ENCODE measurements around the gene EPB41L1.

The EPB41L1 gene

DNA sequence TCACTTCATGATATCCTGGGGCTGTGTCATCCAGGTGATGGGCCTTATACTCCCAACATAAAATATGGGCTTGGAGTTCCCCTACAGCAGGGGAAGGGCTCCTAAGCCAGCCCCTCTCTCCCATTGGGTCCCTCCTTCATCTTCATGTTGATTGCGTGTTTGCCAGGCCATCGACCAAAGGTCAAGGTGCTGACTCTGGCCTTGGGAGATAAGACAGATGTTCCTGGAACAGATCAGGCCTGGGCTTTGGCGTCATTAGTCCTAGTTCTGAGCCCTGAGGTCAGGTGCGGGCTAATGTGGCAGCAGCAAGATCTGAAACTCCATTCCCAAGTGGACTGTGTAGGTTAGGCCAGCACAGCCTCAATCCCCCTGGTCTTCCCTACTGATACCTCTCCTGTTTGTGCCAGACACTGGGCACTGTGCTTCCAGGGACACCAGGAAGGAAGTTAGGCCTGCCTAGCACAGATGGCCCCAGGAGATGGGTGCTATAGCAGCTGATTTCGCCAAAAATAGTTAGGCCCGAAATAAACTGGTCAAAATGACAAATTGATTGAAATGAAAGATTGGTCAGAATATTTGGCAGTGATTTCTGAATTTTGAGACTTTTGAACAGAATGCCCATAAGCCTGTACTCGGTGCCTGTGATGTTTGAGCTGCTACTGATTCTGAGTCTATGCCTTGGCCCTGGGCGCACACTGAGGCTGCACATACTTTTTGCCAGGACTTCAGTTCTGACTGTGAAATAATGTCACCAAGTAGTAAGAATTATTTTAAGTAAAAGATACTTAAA, 28.8 kb downstream of the EPB41L1 start:
- in situ Hi-C loops (cut with HindIII; ENCODE audit: low sequenced_read_pairs), result no loop called here

- in situ Hi-C loops (cut with HindIII; ENCODE audit: low sequenced_read_pairs), result no loop called here
Observed at GRCh38 chr20:36184816-36185776, 30.6 kb downstream of the EPB41L1 start.

GRCh38 chr20:36193977-36194712, 39.6 kb downstream of the EPB41L1 start:
- in situ Hi-C loops (cut with HindIII; ENCODE audit: low sequenced_read_pairs), result no loop called here

DNA sequence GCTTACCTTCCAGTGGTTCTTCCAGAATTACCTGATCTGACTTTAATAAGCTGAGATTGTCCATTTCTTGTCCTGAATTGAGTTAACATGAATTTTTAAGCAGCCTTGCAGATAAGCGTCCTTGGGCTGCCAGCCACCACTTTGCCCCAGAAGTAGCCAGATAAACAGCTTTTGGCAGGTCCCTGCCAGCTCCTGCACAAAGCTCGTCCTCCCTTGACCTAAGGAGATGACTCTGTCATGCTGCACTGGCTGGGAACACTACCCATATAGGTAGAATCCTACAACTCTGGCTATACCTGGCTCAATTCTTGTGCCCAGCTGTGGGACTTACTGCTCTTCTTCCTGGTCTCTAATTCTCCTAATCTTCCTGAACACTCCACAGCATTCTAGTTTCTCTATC, 42.1 kb downstream of the EPB41L1 start:
- in situ Hi-C loops (cut with HindIII; ENCODE audit: low sequenced_read_pairs), result no loop called here

DNA sequence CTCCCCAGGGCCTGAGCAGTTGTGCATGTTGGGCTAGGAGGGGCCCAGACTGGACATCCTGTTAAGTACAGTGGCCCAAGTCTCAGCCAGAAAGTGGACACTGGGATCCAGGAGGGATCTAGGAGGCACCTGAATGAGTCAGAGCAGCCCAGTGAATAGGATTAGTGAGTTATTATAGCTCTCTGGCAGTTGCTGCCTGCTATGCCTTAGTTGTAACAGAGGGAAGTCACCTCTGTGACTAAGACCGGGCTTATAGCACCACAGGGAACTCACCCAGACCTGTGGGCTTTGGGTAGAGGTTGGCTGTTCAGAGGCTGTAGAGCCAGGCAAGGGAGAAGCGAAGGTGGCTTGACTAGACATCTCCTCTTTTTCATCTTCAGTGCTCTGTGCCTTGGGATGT, 42.7 kb downstream of the EPB41L1 start:
- in situ Hi-C loops (cut with HindIII; ENCODE audit: low sequenced_read_pairs), result no loop called here

DNA sequence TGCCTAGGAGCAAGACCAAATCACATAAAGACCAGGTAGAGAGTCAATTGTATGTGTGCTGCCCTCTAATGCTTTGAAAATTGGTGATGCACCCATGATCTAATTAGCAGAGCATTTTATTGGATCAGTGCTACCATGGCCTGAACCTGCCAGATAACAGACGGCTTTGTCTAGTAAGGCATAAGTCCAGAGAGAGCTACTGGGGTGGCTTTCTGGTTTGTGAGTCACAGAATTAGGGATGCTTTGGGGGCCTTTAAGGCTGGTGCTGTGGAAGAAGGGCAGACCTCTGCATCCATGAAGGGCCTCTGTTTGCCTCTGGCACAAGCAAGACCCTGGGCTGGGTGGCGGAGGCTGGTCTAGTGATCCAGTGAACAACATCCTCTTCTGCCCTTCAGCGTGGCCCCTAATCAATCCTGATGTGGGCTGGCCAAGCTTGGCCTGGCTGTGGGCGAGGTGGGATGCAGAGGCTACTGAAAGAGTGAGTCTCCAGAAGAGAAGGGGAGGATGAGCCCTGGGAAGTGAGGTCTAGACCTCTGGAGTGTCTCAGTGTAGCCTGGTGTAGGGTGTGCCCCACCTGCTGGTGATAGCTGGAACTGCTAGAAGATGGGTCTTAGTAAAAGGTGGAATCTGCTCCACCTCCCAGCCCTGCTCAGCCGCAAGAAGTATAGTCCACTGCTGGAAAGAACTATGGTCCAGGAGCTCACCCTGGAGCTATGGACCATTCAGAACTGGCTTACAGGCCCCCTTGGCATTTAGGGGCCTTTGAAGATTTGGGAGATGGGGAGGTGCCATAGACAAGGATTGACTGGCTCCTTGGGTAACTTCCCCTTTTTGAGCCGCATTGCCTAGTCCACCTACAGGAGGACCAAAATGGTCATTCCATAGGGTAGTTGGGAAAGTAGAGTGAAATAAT, 45.1 kb downstream of the EPB41L1 start:
- in situ Hi-C loops (cut with HindIII; ENCODE audit: low sequenced_read_pairs), result no loop called here

DNA sequence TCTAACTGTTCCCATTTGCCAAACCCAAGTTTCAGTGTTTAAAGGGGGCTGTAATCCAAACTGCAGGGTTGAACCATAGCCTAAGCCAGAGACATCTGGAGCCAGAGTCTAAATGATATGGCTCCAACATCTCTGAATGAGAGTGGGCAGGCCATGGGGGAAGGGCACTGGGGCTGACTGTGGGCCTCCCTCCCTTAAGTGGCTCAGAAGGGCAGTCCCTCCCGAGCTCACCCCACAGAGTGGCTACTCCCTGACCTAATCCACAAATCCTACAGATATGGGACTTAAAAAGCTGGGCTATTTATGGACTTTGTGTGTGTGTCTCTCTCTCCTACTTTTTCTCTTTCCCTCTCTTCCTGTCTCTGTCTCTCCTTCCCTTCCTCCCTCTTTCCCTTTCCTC, 45.9 kb downstream of the EPB41L1 start:
- in situ Hi-C loops (cut with HindIII; ENCODE audit: low sequenced_read_pairs), result no loop called here

GRCh38 chr20:36201198-36201597, 46.7 kb downstream of the EPB41L1 start:
- in situ Hi-C loops (cut with HindIII; ENCODE audit: low sequenced_read_pairs), result no loop called here

GRCh38 chr20:36202891-36203338, 48.4 kb downstream of the EPB41L1 start:
- in situ Hi-C loops (cut with HindIII; ENCODE audit: low sequenced_read_pairs), result no loop called here

- in situ Hi-C loops (cut with HindIII; ENCODE audit: low sequenced_read_pairs), result no loop called here
Observed at GRCh38 chr20:36203861-36204260, 49.3 kb downstream of the EPB41L1 start.

DNA sequence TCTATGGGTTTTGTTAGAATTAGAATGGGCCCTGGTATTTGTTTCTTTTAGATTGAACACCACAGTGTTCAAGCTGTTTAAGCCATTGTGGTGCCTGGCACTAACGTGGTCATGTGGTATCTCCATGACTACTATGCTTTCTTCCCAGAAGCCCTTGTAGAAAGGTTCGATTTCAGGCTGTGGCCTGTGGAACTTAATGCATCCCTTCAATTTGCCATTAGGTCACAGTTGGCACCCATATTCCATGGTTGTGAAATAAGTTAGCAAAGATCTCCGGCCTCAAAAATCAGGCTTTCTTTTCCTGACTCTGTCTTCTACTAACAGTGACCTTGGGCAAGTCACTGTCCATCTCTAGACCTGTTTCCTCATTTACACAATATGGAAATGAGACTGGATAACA, 50.5 kb downstream of the EPB41L1 start:
- in situ Hi-C loops (cut with HindIII; ENCODE audit: low sequenced_read_pairs), result no loop called here

- in situ Hi-C loops (cut with HindIII; ENCODE audit: low sequenced_read_pairs), result no loop called here
Observed at GRCh38 chr20:36206068-36206467, 51.5 kb downstream of the EPB41L1 start.

DNA sequence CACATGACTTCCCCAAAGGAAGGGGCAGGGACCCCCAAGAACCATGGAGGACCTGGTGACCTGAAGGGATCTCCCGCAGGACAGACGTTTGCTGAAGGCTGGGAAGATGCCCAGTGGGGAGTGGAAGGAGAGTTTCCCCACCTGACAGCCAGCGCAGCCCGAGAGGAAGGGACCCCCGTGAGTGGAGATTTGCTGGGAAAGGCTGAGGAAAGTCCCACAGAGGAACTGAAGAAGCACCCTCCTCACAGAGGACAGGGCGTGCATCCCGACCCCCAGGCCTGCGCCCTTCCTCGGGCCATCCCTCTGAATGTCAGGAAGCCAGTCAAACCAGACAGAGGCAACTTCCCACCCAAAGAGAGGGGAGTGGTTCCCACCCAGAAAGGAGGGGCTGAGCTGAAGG, 52.1 kb downstream of the EPB41L1 start:
- in situ Hi-C loops (cut with HindIII; ENCODE audit: low sequenced_read_pairs), result no loop called here

- in situ Hi-C loops (cut with HindIII; ENCODE audit: low sequenced_read_pairs), result no loop called here
Observed at GRCh38 chr20:36207602-36208001, 53.1 kb downstream of the EPB41L1 start.

DNA sequence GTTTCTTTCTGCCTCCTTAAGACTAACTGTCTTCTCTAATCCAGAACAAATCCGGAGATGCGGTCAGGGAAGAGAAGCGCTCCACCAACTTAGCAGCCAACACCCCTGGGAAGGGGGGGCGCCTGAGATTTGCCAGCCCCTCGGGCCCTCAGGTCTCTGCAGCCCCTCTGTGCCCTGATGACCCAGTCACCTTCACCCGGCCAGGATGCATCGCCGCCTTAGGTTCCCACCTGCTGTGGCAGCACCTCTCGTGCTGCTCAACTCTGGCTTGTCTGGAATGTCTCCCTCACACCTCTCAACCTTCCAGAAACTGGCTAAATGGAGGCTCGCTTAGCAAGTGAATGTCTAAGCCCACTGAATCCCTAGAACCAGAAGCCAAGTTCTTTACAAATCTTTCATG, 53.7 kb downstream of the EPB41L1 start:
- in situ Hi-C loops (cut with HindIII; ENCODE audit: low sequenced_read_pairs), result no loop called here

DNA sequence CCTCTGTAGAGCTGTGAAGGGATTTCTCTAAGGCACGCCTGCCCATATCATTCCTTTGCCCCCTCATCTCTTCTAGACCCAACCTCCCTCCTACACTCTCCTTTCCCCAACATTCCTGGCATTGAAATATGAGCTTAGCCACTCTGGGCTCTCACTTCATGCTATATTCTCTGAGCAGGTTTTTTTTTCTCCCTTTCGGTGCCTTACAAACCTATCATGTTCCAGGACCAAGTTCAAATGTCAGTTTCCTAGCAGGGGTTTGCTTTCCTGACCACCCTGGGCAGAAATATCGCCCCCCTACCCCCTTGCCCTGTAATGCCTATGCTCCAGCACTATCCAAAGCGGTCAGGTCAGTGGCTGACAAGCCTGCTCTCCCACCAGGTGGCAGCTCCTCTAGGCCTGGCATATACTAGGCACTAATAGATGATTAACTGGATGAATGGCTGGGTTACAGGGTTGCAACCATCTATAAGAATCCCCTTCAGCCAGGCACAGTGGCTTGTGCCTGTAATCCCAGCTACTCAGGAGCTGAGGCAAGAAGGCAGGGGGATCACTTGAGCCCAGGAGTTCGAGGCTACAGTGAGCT, 56.0 kb downstream of the EPB41L1 start:
- in situ Hi-C loops (cut with HindIII; ENCODE audit: low sequenced_read_pairs), result no loop called here

GRCh38 chr20:36213362-36213761, 58.8 kb downstream of the EPB41L1 start:
- in situ Hi-C loops (cut with HindIII; ENCODE audit: low sequenced_read_pairs), result no loop called here

GRCh38 chr20:36214684-36215256, 60.2 kb downstream of the EPB41L1 start:
- in situ Hi-C loops (cut with HindIII; ENCODE audit: low sequenced_read_pairs), result no loop called here

- in situ Hi-C loops (cut with HindIII; ENCODE audit: low sequenced_read_pairs), result no loop called here
Observed at GRCh38 chr20:36215778-36216177, 61.2 kb downstream of the EPB41L1 start.
